22Rv1 (cell line): ENCODE results near the gene NCK1.

Experiments
- ZFX ChIP-seq: fragments of 450-650 bp; IDR thresholded peaks from 2 replicates; pipeline ENCODE4 v1.6.1; 2017; ENCODE audit warnings: antibody characterized with exemption, borderline replicate concordance
- TF ChIP-seq, protein P1 (sequence below): fragments of 450-650 bp; IDR thresholded peaks from 2 replicates; pipeline ENCODE4 v1.5.1; 2017; ENCODE audit warnings: mild to moderate bottlenecking

DNA sequence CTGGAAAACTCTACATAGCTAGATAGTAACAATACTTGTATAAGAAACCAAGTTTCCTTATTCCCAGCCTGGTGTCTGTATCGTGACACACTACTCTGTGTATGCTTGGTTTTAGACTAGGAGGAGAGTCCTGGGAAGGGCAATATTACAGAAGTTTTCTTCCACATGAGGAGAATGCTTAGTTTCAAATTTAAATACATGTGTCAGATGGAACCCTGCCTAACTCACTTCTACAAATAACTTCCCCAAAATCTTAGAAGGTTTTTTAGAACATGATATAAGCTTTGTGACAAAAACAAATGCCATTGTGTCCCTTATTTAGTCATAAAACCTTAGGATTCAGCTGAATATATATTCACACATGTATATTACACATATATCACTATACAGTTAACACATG, 88.6 kb downstream of the NCK1 start:
- TF ChIP-seq, protein P1, sequence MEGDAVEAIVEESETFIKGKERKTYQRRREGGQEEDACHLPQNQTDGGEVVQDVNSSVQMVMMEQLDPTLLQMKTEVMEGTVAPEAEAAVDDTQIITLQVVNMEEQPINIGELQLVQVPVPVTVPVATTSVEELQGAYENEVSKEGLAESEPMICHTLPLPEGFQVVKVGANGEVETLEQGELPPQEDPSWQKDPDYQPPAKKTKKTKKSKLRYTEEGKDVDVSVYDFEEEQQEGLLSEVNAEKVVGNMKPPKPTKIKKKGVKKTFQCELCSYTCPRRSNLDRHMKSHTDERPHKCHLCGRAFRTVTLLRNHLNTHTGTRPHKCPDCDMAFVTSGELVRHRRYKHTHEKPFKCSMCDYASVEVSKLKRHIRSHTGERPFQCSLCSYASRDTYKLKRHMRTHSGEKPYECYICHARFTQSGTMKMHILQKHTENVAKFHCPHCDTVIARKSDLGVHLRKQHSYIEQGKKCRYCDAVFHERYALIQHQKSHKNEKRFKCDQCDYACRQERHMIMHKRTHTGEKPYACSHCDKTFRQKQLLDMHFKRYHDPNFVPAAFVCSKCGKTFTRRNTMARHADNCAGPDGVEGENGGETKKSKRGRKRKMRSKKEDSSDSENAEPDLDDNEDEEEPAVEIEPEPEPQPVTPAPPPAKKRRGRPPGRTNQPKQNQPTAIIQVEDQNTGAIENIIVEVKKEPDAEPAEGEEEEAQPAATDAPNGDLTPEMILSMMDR, result no peak
- TF ChIP-seq ZFX, result no peak
